HG03571 (cell line): Measurements from ENCODE around the gene TFEB.

ENCODE experiments used
- ATAC-seq: cut with Tn5 transposase; IDR thresholded peaks from one replicate; pipeline ENCODE4 v1.9.1; 2021; ENCODE audit not compliant: unreplicated experiment

Gene TFEB

DNA sequence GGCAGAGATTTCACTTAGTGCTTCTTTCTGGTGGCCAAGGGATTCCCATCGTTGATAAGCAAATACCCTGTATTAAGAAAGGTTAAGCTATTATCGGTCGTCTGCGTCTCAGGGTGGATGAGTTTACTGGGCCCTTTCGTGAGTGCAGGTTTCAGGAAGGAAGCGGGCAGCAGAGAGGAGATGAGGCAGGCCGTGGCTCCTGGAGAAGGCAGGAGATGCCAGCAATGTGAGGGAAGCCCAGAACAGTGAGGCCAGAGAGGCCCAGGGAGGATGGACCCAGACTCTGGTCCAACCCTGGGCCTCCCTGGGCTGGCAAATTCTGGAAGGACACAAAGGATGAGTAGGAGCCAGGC lies 11.2 kb downstream of the TFEB start:
- ATAC-seq: no peak

DNA sequence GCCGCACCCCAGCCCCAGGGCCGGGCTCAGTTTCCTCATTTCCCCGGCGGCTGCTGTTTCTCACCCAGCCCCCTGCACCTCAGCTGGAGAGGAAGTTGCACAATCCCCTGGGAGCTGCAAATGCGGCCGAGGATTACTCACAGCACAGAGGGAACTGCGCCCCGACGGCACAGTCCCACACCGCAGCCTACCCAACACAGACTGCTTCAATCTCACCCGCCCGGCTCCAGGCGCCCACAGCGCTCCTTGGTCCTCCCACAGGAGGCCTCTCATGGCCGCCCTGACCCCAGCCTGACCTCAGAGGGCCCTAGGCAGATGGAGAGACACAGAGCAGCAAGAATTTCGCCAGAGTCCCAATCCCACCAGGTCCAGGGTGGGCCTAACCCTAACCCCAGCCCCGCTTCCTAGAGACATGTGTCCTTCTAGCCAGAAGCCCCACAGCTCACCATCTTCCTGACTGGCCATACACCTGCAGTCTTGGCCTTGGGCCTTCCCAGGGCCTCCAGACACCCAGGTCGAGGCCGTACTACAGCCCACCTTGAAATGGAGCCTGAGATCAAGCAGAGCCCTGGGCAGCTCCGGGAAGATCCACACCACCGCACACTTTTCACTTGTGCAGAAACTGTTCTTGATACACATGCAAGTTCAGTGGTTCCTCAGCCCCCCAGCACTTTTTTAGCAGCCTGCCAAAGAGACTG lies 11.7 kb downstream of the TFEB start:
- peak; percentile 71 for ATAC-seq

DNA sequence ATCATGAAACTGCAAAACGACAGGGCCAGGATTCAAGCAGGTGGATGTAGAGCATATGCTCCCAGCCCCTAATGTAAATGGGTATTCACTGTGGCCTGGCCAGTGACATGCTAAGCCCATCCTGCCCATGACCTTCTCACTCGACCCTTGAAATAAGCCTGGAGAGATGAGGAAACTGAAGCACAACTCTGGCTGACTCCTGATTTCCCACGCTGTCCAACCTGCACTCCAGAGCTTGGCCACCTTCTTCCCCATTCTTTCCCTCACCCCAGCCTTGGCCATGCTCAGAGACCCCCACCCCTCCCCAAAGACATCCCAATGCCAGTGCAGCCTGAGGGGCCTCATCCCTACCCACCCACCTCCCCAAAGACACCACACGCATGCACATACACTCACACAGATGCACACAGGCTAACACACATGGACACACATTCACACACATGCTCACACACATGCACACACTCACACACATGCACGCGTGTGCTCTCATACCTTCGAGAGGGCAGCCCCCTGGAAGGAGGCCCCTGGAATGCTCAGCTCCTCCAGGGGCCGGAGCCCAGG lies 12.4 kb downstream of the TFEB start:
- no peak for ATAC-seq

DNA sequence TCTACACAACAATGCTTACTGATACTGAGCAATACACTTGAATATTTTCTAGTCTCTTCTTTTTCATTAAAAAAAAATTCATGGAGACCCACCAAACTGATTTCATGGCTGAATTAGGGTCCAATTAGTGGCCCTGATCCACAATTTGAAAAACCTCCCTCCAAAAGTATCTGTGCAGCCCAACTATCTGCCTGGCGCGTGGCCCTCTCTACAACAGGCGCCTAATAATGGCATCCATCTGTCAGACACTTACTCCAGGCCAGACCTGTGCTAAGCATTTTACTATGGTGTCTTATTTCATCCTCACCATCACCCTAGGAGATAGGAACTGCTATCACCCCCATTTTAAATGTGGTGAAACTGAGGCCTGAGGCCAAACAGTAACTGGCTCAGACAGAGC lies 14.0 kb downstream of the TFEB start:
- no peak for ATAC-seq

DNA sequence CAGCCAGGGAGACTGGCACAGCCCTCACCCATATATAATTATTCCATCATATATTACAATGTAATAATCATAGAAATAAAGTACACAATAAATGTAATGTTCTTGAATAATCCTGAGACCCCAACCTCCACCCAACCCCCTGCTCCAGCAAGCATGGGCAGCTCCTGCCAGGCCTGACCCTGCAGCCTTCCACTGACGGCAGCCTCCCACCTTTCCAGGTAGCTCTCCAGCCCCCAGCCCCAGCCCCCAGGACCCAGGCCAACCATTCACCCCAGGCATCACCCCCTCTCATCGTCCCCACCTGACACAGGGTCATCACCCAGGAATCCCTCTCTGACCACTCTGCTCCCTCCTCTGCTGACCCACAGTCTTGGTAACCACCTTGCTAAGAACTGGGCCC lies 14.6 kb downstream of the TFEB start:
- no peak for ATAC-seq

DNA sequence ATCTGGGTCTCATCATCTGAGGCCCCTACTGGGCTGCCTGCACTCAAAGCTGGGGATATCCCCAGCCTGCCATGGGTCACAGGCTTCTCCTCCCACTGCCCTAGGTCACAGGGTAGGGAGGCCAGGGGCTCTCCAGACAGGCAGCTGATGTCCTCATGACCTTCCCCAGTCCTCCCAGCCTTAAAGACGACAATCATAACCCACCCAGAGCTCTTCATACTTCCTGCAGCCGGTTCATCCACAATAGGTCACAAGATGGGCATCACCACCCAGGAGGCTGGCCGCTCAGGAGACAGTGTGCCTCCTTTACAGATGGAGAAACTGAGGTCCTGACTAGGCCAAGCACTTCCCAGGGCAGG lies 15.2 kb downstream of the TFEB start:
- no peak for ATAC-seq

DNA sequence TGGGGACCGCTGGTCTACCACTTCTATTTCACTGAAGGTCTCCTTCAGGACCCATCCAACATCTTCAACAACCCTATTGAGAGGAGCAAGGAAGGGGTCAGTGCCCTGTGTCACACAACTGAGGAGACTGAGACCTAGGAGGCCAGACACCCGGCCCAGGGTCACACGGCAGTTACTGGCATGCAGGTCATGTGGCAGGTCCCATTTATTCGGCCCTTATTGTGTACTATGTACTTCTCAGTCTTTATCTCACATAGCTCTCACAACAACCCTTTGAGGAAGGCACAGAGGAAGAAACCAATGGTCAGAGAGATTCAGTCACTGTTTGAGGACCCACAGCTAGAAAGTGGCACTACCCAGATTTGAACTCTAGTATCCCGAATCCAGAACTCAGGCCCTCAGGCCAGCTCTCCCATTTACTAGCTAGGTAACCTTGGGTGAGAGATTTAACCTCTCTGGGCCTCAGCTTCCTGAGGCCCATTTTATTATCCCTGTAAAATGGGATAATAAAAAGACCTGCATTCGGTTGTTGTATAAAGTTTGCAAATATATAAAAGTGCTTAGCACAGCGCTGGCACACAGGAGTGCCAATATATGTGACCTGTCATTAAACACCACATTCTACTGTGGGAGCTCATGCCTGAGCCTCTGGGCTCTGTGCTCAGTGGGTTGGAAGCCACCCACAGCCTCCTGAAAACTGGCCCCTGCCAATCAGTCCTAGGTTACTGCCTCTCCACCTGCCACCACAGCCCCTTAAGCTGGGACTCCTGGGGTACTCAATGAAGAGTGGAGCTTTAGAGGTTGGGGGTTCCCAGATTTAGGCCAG lies 15.8 kb downstream of the TFEB start:
- ATAC-seq: no peak

DNA sequence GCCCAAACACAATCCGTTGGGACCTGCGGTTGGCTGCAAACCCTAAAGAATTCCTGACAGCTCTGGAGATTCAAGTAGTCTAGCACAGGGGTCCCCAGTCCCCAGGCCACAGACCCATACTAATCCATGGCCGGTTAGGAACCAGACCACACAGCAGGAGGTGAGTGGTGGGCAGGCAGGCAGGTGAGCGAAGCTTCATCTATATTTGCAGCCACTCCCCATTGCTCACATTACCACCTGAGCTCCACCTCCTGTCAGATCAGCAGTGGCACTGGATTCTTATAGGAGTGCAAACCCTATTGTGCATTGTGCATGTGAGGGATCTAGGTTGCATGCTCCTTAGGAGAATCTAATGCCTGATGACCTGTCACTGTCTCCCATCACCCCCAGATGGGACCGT lies 16.6 kb downstream of the TFEB start:
- no peak for ATAC-seq

DNA sequence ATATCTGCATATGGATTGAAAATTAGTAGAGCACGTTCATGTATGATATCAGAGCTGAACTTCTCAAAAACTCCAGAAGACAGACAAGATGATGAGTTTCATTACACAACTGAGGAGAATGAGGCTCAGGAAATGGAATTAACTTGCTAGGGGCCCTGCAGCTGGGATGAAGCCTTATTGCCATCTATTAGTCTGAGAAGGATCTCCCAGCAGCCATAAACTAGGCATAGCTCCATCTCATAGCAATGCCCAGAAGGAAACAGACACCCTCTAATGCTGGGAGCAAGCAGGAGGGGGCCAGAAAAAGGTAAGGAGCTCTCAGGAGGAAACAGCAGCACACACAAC lies 18.0 kb downstream of the TFEB start:
- ATAC-seq: no peak

DNA sequence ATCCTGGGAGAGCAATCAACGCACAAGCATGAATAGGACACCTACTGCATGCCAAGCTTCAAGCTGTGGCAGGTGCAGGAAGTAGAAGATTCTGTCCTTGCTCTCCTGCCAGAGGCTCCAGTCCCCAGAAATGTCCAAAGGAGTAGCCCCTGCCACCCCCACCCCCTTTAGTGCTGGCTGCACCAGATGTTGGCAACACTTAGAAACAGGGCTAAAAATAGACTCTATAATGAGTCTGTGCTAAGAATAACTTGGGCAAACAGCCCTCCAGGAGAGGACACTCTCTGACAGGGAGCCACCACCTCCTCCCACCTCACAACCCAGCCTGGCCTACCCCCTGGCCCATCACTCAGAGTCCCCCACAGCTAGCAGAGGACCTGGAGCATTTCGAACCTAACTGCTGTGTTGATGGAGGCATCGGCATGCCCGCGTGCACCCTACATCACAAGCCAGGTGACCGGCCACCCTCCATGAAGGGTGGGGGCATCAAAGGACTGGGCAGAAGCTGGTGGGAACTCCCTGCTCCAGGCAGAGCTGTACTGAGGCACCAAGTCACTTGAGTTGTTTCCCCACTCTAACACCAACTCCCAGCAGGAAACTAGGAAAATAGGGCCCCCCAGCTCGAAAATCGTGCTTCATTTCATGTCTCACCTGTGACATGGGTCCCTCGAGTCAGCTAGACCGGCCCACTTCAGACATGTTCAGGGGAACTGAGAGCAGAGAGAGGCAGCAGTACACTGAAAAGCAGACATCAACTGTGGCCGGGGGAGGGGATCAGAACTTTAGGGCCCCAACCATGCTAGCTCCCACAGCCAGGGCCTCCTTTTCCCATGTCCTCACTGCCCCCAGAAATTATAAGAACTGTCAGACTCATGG lies 18.7 kb downstream of the TFEB start:
- no peak for ATAC-seq

DNA sequence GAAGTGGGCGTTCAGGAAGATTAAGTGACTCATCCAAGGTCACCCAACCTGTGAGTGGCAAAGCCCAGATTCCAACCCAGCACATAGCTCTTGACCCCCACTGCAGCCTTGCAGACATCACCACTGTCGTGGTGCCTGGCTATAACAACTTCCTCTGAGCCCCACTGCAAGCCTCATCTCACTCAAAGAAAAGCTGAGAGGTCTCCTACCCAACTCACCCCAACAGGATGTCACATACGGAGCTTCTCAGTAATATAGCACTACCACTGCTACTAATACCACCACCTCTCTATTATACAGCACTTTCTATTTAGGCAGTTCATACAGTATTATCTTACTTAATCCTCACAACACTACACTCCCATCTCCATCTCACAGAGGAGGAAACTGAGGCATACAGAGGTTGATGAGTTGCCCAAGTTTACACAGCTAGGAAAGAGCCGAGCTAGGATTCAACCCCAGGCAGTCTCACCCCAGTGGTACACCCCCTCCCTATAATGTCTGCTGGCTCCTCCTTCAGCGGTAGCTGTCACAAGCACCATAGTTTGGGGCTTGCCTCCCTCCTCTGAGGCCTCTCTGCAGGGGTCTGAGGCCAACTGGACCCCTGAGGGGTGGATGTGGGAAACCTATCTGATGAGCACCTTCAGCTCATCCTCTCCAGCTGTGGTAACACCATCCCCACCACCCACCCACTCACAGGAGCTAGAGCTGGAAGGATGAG lies 19.5 kb downstream of the TFEB start:
- no peak for ATAC-seq

DNA sequence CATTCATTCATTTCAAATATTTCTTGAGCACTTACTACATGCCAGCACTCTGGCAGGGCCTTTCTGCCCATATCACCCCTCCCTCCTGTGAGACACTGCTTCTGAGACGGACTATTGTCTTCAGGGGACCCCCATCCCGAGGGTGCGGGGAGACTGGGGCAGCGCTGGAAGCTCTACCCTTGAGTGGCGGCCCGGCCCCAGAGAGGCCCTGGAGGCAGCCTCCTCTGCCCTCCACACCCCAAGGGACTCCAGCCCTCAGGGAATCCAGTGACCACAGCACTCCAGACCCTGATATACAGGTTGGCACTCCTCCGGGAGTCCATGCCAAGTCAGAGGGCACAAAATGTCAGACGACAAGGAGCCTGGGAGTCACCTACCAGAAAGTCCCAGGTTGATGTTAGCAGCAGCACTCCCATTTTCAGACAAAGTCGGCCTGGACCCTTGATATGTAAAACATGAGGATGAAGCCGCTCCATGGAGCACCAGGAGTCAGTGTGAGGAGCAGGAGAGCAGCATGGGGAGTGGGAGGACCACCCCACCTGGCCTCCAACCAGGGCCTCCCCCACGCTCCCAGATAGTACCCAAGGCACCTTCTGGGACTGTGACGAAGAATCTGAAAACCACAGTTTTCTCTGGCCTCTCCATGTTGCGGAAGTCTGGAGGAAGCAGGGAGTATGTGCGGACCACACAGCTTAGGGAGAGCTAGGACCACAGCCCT lies 20.7 kb downstream of the TFEB start:
- no peak for ATAC-seq

DNA sequence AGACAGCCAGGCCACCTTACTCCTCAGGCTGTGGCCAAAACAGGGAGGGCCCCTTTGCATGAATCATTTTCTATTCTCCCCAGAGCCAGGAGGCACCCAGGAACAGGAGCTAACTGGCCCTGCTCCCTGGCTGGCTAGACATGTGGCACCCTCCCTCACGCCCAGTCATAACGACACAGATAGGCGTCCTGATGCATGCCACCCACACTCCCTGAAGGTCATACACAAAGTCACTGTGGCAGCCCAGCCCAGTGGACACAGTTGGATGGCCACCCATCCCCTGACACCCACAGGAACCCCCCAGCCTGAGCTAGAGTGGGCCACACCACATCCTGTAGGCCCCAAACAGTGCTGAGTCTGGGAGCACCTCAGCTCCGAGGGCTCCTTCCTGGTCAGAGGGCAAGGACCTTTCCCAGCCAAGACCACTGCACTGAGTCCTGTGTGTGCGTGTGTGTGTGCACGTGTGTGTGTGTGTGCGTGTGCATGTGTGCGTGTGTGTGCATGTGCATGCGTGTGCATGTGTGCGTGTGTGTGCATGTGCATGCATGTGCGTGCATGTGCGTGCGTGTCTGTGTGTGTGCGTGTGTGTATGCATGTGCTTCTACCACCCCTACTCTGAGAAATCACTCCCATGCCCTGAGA lies 21.6 kb downstream of the TFEB start:
- ATAC-seq: peak; percentile 68

DNA sequence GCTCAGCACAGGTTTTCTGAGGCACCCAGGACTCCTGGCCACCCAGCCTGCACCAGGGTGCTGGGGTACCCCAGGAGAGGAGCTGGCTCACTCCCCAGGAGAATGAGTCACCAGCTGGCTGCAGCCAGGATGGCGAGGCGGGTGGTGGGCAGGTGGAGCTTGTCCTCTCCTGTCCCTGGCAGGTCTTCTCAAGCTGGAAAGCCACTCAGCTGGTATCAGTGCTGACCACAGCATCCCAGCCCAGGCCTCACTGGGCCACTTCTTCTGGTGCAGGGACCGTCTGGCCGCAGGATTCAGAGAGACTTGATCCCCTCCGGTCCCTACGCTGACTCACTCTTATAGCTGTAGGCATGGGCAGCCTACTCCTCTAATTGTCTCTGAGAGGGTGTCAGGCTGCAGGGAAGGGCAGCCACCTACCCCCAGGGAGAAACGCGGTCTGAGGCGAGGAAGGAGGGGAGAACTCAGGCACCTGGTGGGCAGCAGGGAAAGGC lies 22.2 kb downstream of the TFEB start:
- ATAC-seq: no peak

DNA sequence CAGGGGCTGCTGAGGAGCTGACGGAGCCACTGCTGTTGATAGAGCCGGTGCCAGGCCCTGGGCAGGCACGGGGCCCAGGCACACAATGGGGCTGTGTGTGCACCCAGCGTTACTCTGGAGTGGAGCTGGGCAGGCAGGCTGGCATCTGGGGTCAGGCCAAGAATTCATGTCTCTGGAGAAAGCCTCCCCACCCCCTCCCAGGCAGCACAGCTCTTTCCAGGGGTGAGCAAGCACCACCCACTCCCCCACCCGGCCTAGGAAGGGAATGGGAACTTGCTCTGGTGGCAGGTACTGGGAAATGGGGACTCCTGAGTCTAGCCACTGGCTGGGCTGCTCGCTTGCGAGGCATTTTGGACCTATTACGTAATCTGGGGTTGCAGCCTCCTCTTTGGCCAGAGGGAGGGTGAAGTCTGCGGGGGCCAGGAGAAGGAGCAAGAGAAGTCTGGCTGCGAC lies 22.7 kb downstream of the TFEB start:
- ATAC-seq: no peak

DNA sequence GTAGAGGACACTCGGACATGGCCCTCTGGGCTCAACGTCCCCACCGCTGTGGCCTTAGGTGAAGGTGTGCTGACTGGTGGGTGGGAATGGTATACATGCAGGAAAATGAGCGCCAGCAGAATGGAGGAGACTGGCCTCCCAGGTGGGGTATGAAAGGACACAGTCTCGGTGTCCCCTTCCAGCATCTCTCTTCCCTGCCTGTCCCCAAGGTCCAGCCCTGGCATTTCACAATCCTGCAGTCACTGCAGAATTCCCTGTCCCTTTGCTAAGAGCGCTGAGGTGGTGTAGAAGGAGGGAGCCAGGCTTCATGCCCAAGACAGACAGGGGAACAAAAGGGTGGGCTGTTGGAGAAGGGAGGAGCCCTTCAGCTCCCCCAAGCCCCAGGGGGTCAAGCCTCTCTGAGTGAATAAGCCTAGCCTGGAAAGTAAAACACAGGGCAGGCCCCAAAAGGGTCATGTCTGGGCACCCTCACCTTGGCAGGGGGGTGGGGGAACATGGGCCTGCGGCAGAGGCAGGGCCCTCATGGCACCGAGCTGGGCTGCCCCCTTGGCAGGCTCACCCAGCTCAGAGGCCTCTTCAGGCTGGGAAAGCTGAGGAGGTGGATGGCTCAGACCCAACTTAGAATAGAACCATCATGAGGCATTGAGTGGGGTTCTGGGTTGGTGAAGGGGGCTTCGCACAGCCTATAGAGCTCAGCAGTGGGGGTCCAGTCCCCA lies 23.9 kb downstream of the TFEB start:
- no peak for ATAC-seq

DNA sequence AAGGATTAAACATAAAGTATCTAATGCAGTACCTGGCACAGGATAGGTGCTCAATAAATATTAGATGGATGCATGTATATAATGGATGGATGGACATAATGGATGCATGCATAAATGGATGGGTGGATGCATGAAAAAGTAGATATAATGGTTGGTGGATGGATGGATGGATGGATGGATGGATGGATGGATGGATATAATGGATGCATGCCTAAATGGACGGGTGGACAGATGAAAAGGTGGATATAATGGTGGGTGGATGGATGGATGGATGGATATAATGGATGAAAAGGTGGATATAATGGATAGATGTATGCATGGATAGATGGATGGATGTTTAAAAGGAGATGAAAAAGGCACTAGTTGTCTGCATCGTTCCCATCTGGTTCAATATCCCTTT lies 26.0 kb downstream of the TFEB start:
- ATAC-seq: no peak

DNA sequence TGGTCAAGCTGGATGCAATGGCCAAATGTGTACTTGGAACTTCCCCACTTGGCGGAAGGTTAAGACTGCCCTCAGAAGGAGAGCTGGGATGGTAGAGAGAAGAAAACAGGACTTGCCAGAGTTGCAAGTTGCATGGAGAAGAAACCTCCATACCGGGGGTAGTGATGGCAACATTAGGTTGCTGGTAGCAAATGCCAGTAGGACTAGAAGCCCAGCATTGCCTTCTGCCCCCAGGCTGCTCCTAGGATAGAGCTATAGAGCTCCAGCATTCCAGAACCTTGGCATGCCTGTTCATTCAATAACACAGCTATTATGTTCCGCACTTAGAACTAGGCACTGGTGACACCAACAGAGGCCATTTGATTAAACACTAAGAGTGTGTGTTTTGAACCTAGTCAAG lies 26.6 kb downstream of the TFEB start:
- no peak for ATAC-seq
